ENCODE results near the gene HIF3A.

HIF3A gene

GRCh38 chr19:46364359-46364758 is 67.5 kb downstream of the HIF3A start:
- TF ChIP-seq CTCF (IDR thresholded peaks at IDR 0.05; ENCODE audit: insufficient read depth, low read length, missing control alignments) = no peak
- ChIA-PET POLR2A (no interaction called here), CTCF (interaction anchor here (0.5 to 2.0 kb wide), 6 partner anchors 8 to 39 kb away, joined by 3 to 7 read pairs (median 3); partner anchors contain the start of gene PPP5C)
- no peak overlapping the region for H3K4me3 ChIP-seq (ENCODE audit: low read depth, low read length)
- no peak for DNase-seq (ENCODE audit: low read depth, low spot score)

- no peak for TF ChIP-seq CTCF (IDR thresholded peaks at IDR 0.05; ENCODE audit: insufficient read depth, low read length, missing control alignments)
- DNase-seq (ENCODE audit: low read depth, low spot score) = no peak
- CTCF ChIA-PET = interaction anchor here (1.1 kb wide), 1 partner anchor 30 kb away, joined by 4 read pairs; no protein-coding TSS in a partner anchor
- POLR2A ChIA-PET = no interaction called here
- H3K4me3 ChIP-seq (ENCODE audit: low read depth, low read length) = no peak overlapping the region
These were observed 68.7 kb downstream of the HIF3A start for GRCh38 chr19:46365561-46365960.

- no peak for DNase-seq (ENCODE audit: low read depth, low spot score)
- ChIA-PET POLR2A (no interaction called here), CTCF (interaction anchor here (1.1 to 1.2 kb wide), 2 partner anchors 28 to 175 kb away, joined by 3 to 4 read pairs; no protein-coding TSS in a partner anchor)
- no peak overlapping the region for H3K4me3 ChIP-seq (ENCODE audit: low read depth, low read length)
- TF ChIP-seq CTCF (IDR thresholded peaks at IDR 0.05; ENCODE audit: insufficient read depth, low read length, missing control alignments) = no peak
These were observed 69.9 kb downstream of the HIF3A start for GRCh38 chr19:46366620-46367292.

- no peak overlapping the region for H3K4me3 ChIP-seq (ENCODE audit: low read depth, low read length)
- no peak for TF ChIP-seq CTCF (IDR thresholded peaks at IDR 0.05; ENCODE audit: insufficient read depth, low read length, missing control alignments)
- POLR2A ChIA-PET = no interaction called here
- DNase-seq (ENCODE audit: low read depth, low spot score) = no peak
- CTCF ChIA-PET = interaction anchor here (1.2 kb wide), 1 partner anchor 174 kb away, joined by 3 read pairs; no protein-coding TSS in a partner anchor
These were observed 70.6 kb downstream of the HIF3A start for GRCh38 chr19:46367426-46367825.

- no peak for TF ChIP-seq CTCF (IDR thresholded peaks at IDR 0.05; ENCODE audit: insufficient read depth, low read length, missing control alignments)
- POLR2A ChIA-PET = no interaction called here
- no peak for DNase-seq (ENCODE audit: low read depth, low spot score)
- CTCF ChIA-PET = interaction anchor here (1.0 to 1.4 kb wide), 4 partner anchors 9 to 174 kb away, joined by 3 to 4 read pairs (median 4); partner anchors contain the start of gene PPP5C
- no peak overlapping the region for H3K4me3 ChIP-seq (ENCODE audit: low read depth, low read length)
These were observed 71.3 kb downstream of the HIF3A start for GRCh38 chr19:46368116-46368515.

GRCh38 chr19:46369817-46370216 is 73.0 kb downstream of the HIF3A start:
- CTCF ChIA-PET = interaction anchor here (0.6 to 1.2 kb wide), 5 partner anchors 8 to 167 kb away, joined by 3 to 7 read pairs (median 4); no protein-coding TSS in a partner anchor
- POLR2A ChIA-PET = no interaction called here
- TF ChIP-seq CTCF (IDR thresholded peaks at IDR 0.05; ENCODE audit: insufficient read depth, low read length, missing control alignments) = no peak
- no peak for DNase-seq (ENCODE audit: low read depth, low spot score)
- H3K4me3 ChIP-seq (ENCODE audit: low read depth, low read length) = no peak overlapping the region

Measured in AG04449 (cell line).